Activated T-cell treated with anti-CD3 and anti-CD28 coated beads for 24 hours (primary cell): Measurements from ENCODE around the gene OR4D2.

Experiments
- DNase-seq: peaks from one replicate; pipeline ENCODE4 v3.0.0-alpha.2; 2020; ENCODE audit warnings: low read depth

Gene OR4D2

GRCh38 chr17:58210922-58211321 lies 44.1 kb downstream of the OR4D2 start:
- no peak for DNase-seq

GRCh38 chr17:58215685-58216084 lies 48.9 kb downstream of the OR4D2 start:
- no peak for DNase-seq

DNA sequence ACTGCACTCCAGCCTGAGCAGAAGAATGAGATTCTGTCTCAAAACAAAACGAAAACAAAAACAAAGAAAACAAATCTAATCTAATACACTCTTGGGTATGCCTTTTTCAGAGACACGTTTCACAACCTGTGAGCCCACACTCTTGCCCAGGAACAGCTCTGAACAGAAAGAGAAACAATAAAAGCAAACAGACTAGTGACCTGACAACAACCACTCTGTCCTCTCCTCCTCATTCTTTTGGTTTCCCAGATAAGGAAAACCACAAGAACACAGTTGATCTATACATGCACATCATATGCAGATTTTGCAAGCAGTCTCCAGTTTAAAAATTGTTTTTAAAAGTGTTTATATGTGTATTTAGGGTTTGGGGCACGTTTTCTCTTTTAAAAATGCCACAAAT lies 51.0 kb downstream of the OR4D2 start:
- DNase-seq = no peak

- DNase-seq = peak; percentile 93
These were observed 52.4 kb downstream of the OR4D2 start, which contains the start of gene MKS1 for GRCh38 chr17:58219007-58219788. Gene MKS1 (minus strand): TSS chr17:58219255. CDS start chr17:58219230, 25 bp downstream.

GRCh38 chr17:58219789-58220183 lies 53.0 kb downstream of the OR4D2 start:
- no peak for DNase-seq
